Stimulated activated CD4-positive, alpha-beta T cell treated with anti-CD3 and anti-CD28 coated beads, Interleukin-4, amount 100 ng/mL, for 24 hours (primary cell): ENCODE measurements around the gene BTG3.

Experiments used
- DNase-seq: peaks from one replicate; pipeline ENCODE4 v3.0.0-alpha.2; 2020

The BTG3 gene

DNA sequence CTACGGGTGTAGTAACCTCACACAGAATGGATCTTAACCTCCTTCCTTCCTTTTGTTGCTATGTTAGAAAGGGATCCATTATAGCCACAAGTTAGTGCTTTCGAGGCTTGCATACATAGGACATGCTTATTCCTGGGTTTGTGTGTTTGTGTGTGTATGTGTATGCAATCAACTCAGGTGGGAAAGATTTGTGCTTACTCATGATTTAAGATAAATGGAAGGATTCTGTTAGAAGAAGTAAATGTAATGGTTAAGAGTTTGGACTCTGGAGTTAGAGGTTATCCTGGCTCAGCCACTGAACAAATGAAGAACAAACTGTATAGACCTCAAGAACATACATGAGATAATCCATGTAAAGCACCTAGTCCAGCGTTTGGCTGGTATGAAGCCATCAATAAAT, 28.8 kb downstream of the BTG3 start:
- no peak for DNase-seq

DNA sequence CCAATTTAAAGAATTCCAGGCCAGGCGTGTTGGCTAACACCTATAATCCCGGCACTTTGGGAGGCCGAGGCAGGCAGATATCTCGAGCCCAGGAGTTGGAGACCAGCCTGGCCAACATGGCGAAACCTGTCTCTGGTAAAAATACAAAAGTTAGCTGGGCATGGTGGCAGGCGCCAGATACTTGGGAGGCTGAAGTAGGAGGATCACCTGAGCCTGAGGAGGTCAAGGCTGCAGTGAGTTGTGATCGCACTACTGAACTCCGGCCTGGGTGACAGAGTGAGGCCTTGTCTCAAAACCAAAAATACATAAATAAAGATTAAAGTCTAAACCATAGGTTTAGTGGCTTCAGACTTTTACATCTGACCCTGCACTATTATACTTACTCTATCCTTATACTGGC, 32.4 kb downstream of the BTG3 start:
- DNase-seq = no peak

DNA sequence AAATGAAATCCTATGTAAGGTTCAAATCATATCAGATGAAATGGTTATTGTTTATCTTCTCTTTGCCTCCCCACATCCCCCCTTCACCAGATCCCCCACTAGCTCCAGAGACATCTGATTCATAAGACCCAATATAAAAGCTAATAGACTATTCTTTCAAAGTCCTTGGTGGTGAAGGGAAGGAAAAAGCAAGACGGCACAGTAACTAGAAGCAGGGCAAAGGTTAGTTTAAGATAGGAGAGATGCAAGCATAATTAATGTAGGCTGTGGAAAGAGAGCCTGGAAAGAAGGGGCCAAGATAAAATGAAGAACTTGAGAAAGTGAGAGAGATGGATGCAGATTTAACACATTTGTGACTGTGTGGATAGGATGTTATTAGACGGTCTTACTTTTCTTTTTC, 33.8 kb downstream of the BTG3 start:
- DNase-seq = no peak

DNA sequence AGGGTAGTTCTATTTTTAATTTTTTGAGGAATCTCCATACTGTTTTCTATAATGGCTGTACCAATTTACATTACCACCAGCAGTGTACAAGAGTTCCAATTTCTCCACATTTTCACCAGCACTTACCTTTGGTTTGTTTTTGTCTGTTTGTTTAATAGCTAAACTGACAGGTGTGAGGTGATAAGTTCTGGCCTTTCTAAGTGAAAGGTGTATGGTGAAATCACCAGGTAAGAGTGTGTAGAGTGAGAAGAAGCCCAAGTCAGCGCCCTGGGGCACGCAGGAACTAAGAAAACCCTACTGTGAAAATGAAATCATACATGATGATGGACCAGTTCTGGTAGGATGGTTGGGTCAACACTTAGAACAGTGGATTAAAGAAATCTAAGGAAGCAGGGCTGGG, 34.5 kb downstream of the BTG3 start:
- no peak for DNase-seq

DNA sequence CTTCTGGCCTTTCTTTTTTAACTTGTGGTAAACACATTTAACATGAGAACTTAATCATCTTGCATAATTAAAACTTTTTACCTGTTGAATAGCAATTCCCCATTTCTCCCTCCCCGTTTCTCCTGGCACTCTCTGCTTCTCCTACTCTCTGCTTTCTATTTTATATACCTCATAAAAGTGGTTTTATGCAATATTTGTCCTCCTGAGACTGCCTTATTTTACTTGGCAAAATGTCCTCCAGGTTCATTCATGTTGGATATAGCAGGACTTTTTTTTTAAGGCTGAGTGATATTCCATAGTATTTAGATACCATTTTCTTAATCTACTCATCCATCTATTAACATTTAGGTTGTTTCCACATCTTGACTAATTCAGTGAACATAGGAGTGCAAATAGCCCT, 35.0 kb downstream of the BTG3 start:
- no peak for DNase-seq

DNA sequence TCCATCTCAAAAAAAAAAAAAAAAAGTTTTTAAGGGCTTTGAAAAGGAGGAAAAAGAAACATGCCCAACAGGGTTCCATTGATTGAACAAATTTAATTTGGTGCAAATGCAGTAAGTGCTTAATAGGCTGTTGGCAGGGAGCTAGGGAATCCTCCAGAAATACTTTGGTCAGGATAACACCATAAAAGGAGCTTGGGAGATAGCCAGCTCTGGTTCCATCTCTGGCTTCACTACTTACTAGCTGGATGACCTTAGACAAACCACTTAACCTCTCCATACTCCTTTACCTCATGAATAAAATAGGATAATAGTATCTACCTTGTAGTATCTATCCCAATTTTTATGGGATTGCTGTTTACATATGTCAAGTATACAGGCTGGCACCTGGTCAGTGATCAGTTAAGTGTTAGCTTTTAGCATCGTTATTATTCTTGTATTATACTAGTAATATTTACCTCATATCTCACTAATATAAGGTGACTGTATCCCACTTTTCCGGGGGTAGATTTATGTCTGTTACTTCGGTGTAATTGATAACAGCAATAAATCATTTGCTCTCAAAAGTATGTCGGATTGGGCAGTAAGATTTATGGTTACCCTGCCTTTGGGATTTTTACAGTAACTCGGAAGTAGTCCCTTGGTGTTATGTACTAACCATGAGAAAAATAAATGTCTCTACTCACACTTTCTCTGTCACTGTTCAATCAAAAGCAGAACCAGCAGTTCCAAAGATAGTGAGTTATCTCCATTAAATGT, 36.4 kb downstream of the BTG3 start:
- no peak for DNase-seq

DNA sequence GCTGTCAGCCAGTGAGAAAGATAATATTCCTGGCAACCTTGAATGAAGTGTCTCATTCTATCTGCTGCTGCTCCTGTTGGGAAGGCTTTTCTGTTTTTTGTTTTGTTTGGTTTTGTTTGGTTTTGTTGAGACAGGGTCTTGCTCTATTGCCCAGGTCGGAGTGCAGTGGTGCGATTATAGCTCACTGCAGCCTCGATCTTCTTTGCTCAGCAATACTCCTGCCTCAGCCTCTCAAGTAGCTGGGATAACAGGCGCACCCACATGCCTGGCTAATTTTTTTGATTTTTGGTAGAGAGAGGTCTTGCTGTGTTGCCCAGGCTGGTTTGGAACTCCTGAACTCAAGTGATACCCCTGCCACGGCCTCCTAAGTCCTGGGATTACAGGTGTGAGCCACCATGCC, 37.6 kb downstream of the BTG3 start:
- no peak for DNase-seq

DNA sequence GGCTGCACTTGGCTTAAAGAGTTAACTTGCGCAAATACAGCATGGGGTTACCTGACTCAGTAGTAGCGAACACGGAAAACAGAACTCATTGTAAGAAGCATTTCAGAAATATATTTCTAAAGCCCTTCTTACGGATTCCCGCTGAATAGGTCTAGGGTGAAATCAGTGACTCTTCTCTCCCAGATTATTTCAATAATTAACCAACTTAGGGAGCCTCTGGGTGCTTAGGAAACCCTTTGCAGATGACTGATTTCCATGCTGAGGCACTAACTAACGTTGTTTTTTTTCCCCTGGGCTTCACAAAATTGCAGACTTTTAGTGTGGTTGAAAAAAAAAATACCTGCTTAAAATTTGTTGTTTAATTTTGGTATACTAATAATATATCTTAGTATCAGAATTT, 40.3 kb downstream of the BTG3 start:
- no peak for DNase-seq

DNA sequence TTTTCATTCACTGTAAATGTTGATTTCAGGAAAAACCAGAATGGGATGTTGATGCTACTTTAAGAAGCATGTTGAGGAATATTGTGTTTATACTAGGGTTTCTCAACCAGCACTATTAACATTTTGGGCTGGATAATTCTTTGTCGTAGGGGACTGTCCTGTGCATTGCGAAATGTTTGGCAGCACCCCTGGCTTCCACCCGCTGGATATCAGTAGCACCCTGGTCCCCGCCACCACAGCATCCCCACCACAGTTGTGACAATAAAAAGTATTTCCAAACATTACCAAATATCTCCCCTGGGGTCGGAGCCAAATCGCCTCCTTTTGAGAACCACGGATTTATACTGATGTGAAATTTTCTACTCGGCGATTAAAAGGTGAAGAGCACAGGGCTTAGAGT, 41.9 kb downstream of the BTG3 start:
- no peak for DNase-seq

DNA sequence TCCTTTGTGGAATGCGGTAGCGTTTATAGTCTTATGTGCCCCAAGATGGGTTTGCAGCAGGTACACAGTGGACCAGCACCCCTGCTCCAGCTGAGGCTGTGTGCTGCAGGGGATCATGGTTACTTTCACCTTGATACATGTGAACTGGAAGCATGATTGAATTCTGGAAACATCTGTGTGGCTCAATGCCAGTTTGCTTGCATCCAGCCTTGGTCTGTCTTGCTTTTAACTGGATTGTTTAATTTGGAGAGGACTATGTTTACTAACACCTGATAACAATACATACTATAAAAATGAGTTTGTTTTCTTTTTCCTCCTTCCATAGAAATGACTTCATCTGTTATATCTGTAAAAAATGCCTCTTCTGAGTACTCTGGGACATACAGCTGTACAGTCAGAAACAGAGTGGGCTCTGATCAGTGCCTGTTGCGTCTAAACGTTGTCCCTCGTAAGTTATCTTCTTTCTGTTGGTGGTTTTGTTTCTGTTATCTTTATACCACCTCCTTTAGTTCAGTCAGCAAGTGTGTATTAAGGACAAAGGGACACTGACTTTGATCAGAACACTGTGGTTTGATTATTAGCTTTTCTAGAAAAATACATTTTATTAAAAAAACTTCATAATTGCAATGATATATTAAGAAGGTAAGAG, 52.2 kb downstream of the BTG3 start:
- no peak for DNase-seq

DNA sequence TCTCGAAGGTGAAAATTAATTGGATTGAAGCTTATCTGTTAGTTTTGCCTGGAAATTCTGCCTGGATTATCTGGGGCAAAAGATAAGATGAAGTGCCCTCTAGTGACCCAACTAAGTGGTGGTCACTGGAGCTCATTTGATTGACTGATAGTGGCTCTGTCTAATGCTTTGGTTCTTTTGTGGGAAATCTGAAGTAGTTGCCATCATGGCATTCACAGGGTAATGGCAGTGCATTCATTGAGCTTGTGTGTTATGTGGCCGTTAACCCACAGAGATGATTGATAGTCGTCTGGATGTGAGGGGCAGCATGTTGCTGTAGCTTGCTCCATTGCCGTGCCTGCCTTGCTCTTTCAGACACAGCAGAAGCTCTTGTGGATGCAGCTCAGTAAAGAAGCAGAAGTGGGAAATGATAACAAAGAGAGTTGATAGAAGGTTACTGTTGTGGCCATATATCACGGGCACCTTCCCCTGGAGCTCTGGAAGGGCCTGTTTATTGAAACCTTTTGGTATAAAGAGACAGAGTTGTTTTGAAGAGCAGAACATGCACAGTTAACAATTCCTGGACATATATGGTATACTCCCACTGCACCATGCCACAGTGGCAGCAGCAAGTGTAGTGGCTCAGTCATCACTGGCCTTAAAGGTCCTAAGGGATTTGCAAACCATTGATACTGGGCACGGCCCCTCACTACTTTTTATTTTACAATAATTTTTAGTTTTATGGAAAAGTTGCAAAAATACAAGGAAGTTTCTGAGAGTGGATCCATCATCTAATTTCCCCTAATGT, 57.8 kb downstream of the BTG3 start:
- DNase-seq = no peak

DNA sequence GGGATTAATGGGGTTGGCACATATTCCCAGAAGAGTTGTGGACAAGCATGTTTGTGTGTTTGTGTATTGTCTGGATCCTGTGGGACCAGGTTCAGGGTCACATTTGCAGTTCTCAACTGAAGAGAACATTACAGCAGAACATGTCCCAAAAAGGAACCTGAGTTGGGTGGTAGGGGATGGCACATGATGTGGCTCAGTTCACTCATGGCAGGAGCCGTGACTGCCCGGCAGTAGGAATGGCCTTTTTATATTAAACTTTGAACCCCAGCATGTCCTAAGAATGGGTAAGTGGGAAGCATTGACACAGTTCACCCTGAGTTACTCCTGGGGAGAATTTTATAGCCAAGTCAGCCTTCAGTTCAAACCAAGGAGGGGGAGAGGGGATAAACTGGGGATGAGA, 58.6 kb downstream of the BTG3 start:
- no peak for DNase-seq

DNA sequence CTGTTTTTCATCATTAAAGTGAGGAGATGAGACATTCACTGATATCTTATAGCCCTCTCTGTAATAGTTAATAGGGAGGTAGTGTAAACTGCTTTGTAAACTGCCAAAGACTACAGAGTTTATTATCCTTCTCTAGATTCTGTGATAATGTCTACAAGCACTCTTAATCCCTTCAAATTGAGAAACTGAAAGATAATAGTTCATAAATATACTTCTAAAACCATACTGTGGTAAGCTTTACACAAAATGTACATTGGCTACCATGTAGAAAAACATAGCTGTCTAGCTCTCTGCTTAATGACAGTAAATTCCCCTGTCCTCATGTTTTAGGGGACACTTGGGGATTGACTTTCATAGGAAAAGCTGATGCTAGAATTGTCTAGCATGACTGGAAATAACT, 60.3 kb downstream of the BTG3 start:
- no peak for DNase-seq

DNA sequence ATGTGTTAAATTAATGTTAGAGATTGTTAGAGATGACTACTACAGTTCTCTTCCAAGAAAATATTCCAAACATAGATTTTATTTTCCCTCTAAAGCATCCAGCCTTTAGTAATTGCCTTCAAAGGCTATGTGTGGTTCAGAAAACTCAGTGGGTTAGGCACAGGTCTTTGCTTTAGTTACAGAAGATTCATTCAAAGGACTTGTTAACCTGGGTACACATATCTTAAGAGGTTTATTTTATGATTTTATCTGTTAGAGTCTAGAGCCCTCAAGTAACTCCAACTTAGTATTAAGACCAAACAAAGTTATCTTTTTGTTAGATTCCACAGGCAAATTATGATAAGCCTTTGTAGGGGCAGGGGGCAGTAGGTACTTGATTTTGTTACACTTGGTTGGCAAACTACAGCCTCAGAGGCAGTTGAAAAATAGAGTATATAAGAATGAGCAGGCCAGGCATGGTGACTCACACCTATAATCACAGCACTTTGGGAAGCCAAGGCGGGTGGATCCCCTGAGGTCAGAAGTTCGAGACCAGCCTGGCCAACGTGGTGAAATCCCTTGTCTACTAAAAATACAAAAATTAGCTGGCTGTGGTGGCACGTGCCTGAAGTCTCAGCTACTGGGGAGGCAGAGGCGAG, 61.9 kb downstream of the BTG3 start:
- DNase-seq = no peak

DNA sequence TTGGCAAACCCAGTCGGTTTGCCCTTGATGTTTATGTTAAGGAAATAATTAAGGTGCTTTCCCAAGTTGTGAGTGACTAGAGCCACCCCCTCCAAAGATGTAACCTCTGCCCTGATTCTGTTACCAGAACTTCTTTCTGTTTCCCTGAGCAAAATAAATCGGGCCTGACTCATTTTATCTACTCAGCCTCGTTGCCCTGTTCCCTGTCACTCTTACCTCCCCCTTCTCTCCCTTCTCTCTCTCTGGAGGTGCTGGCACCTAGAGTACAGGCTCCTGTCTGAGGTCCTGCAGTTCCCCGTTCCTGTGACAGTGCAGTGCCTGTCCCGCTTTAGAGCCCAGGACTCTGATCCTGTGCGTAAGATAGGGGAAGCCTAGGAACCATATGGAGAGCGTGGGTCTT, 64.4 kb downstream of the BTG3 start:
- no peak for DNase-seq

DNA sequence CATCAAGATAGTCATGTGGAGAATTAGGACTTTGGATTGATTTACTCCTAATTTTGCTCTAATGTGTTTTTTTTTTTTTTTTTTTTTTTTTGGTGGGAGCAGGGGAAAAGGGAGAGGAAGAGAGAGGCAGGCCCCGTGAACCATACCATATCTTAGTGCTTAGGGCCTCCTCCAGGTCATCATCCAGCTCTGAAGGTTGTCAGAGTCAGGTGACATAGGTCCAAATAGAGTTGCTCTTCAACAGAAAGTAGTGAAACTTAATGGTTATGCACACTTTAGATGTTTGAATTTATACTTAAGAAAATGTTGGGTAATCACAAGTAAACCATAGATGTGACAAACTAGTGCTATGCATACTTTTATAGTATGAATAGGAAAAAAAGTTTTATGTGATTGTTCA, 67.7 kb downstream of the BTG3 start:
- DNase-seq = no peak
